K562 (cell line): Measurements from ENCODE around the gene DCP1B.

Source experiments
- MEF2A ChIP-seq: IDR thresholded peaks from 2 replicates; pipeline ENCODE4 v1.6.1; 2011; ENCODE audit warnings: low read depth, mild to moderate bottlenecking, low read length, moderate library complexity; ENCODE audit not compliant: control insufficient read depth
- POLR2AphosphoS5 ChIP-seq: IDR thresholded peaks from 2 replicates; pipeline ENCODE4 v1.6.1; 2011; ENCODE audit warnings: mild to moderate bottlenecking, low read depth, low read length, moderate library complexity; ENCODE audit not compliant: control insufficient read depth, insufficient read depth

DNA sequence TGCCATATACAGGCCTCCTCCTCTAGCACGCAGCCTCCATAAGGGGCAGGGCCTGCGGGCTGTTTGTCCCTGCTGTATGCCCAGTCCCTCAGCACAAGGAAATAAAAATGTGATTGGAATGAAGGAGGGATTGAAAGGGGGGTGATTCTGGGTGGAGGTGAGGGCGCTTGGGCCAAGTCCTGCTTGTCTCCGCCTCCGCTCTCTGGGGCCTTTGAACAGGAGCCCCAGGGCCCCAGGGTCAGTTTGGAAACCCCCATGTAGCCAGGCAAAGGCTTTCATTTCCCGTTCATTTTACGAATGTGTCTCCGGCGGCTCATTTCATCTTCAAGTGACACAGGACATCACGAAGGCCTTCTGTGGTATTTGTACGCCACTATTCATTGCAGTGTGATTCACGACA lies 81.3 kb downstream of the DCP1B start:
- no peak for TF ChIP-seq MEF2A
- TF ChIP-seq POLR2AphosphoS5 = no peak
